ENCODE data around the gene KRTAP9-2. TPM values are rescaled to one million over a fixed set of nuclear protein-coding genes. Genes with fewer than 3 reads are reported as not detected.
A peak's percentile ranks its signal among the peaks of the same experiment; 100 is the strongest.
"Not testable (repeated sequence)": the region's sequence is repeated elsewhere in the genome, so short reads cannot be mapped to it uniquely, and the experiment has no call there.

Gene KRTAP9-2
- total and polyA plus RNA-seq, 2 experiments from 2014 or later: not detected

- Histone ChIP-seq H3K36me3 (replicated peaks; ENCODE audit: insufficient read depth, low read depth) (no peaks in the 10 kb centered on the region), H3K9me3 (ENCODE audit: low read depth) (no peaks in the 10 kb centered on the region), H3K4me1 (ENCODE audit: insufficient read depth) (no peaks in the 10 kb centered on the region), H4K20me1 (ENCODE audit: insufficient read depth, poor library complexity, severe bottlenecking) (no peaks in the 10 kb centered on the region), H3K4me3 (no peak overlapping the region), H2AFZ (no peak overlapping the region), H3K9me2 (replicated peaks; ENCODE audit: insufficient read depth) (no peaks in the 10 kb centered on the region), H3K27ac (no peak overlapping the region), H3K79me2 (no peaks in the 10 kb centered on the region), H3K27me3 (peaks cover 30% of the 10 kb centered on the region), H3K4me2 (no peak overlapping the region)
- no peak for TF ChIP-seq EZH2phosphoT487 (IDR thresholded peaks at IDR 0.05; ENCODE audit: low read depth, severe bottlenecking, unreplicated experiment)
- no peak for DNase-seq (ENCODE audit: low spot score)
- WGBS (ENCODE audit: low lambda C conversion rate, missing lambda C conversion rate): 87% methylated on average over 1 of the region's 1 CpG
Observed at GRCh38 chr17:41251261-41251660, 24.8 kb downstream of the KRTAP9-2 start.

GRCh38 chr17:41254861-41255260 lies 28.4 kb downstream of the KRTAP9-2 start:
- H3K9me2 ChIP-seq (replicated peaks; ENCODE audit: insufficient read depth): no peaks in the 10 kb centered on the region
- no peak overlapping the region for H2AFZ ChIP-seq
- H3K27me3 ChIP-seq: peaks cover 37% of the 10 kb centered on the region
- TF ChIP-seq EZH2 (IDR thresholded peaks at IDR 0.05; ENCODE audit: borderline replicate concordance) (no peak), EZH2phosphoT487 (IDR thresholded peaks at IDR 0.05; ENCODE audit: low read depth, severe bottlenecking, unreplicated experiment) (no peak), CTCF (IDR thresholded peaks at IDR 0.05; ENCODE audit: poor library complexity) (no peak)
- no peaks in the 10 kb centered on the region for H3K36me3 ChIP-seq (replicated peaks; ENCODE audit: insufficient read depth, low read depth)
- WGBS (ENCODE audit: low lambda C conversion rate, missing lambda C conversion rate): 0% methylated on average over 1 of the region's 1 CpG
- no peaks in the 10 kb centered on the region for H3K79me2 ChIP-seq
- DNase-seq (ENCODE audit: low spot score): peak; percentile 0
- H3K9me3 ChIP-seq (ENCODE audit: low read depth): no peaks in the 10 kb centered on the region
- H3K4me2 ChIP-seq: no peak overlapping the region
- H3K4me1 ChIP-seq (ENCODE audit: insufficient read depth): no peaks in the 10 kb centered on the region
- H4K20me1 ChIP-seq (ENCODE audit: insufficient read depth, poor library complexity, severe bottlenecking): no peaks in the 10 kb centered on the region
- no peak overlapping the region for H3K27ac ChIP-seq
- no peak overlapping the region for H3K4me3 ChIP-seq

DNA sequence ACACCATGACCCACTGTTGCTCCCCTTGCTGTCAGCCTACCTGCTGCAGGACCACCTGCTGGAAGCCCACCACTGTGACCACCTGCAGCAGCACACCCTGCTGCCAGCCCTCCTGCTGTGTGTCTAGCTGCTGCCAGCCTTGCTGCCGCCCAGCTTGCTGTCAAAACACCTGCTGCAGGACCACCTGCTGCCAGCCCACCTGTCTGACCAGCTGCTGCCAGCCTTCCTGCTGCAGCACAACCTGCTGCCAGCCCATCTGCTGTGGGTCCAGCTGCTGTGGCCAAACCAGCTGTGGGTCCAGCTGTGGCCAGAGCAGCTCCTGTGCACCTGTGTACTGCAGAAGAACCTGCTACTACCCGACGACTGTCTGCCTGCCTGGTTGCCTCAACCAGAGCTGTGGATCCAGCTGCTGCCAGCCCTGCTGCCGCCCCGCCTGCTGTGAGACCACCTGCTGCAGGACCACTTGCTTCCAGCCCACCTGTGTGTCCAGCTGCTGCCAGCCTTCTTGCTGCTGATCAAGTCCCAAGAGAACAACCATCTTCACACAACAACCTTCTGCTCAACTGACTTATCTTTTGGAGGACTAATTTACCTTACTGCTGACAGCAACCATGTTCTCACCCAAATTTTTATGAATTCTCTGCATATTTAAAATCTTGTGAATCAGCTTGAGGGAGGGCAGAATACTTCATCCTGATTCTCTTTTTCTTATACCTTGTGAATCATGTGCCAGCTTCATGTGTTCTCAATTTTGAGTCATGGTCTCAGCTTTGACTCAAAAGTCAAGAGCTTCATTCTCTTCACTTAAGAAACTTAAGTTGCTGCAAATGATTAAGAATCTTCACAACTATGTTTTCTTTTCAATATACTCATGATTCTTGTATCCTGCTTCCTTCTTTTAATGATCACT lies 29.2 kb downstream of the KRTAP9-2 start, which contains the start of gene KRTAP9-9:
TSS of gene KRTAP9-9 (plus strand) at position 4 of the 910 bp plus-strand sequence.
- H3K27me3 ChIP-seq: peaks cover 34% of the 10 kb centered on the region
- H3K27ac ChIP-seq; H3K79me2 ChIP-seq; H3K4me1 ChIP-seq (ENCODE audit: insufficient read depth); H4K20me1 ChIP-seq (ENCODE audit: insufficient read depth, poor library complexity, severe bottlenecking); H3K36me3 ChIP-seq (replicated peaks; ENCODE audit: insufficient read depth, low read depth); H3K4me3 ChIP-seq; H2AFZ ChIP-seq; H3K9me3 ChIP-seq (ENCODE audit: low read depth); H3K9me2 ChIP-seq (replicated peaks; ENCODE audit: insufficient read depth); H3K4me2 ChIP-seq: not testable (repeated sequence)
- peak; percentile 0 for DNase-seq (ENCODE audit: low spot score)
- 72% methylated on average over 5 of the region's 5 CpGs for whole genome bisulfite sequencing (ENCODE audit: low lambda C conversion rate, missing lambda C conversion rate)

- WGBS (ENCODE audit: low lambda C conversion rate, missing lambda C conversion rate): 89% methylated on average over 1 of the region's 1 CpG
- H3K9me2 ChIP-seq (replicated peaks; ENCODE audit: insufficient read depth): no peaks in the 10 kb centered on the region
- H3K4me2 ChIP-seq: no peak overlapping the region
- DNase-seq (ENCODE audit: low spot score): no peak
- no peaks in the 10 kb centered on the region for H3K4me1 ChIP-seq (ENCODE audit: insufficient read depth)
- no peaks in the 10 kb centered on the region for H4K20me1 ChIP-seq (ENCODE audit: insufficient read depth, poor library complexity, severe bottlenecking)
- H3K79me2 ChIP-seq: no peaks in the 10 kb centered on the region
- no peaks in the 10 kb centered on the region for H3K9me3 ChIP-seq (ENCODE audit: low read depth)
- TF ChIP-seq EZH2phosphoT487 (IDR thresholded peaks at IDR 0.05; ENCODE audit: low read depth, severe bottlenecking, unreplicated experiment) (no peak), EZH2 (IDR thresholded peaks at IDR 0.05; ENCODE audit: borderline replicate concordance) (no peak), CTCF (IDR thresholded peaks at IDR 0.05; ENCODE audit: poor library complexity) (no peak)
- no peak overlapping the region for H3K27ac ChIP-seq
- H2AFZ ChIP-seq: no peak overlapping the region
- no peaks in the 10 kb centered on the region for H3K36me3 ChIP-seq (replicated peaks; ENCODE audit: insufficient read depth, low read depth)
- peaks cover 33% of the 10 kb centered on the region for H3K27me3 ChIP-seq
- no peak overlapping the region for H3K4me3 ChIP-seq
Observed at GRCh38 chr17:41256291-41256685, 29.8 kb downstream of the KRTAP9-2 start.

All from hepatocyte (in vitro differentiated cells).